WTC11 (cell line): ENCODE data around the gene SBF2. TPM values are rescaled to one million over a fixed set of nuclear protein-coding genes. Genes with fewer than 3 reads are reported as not detected.

Experiments used
- ATAC-seq: fragments of 200-7000 bp; cut with Tn5 transposase; 2 replicates; pipeline ENCODE4 v1.10.0; 2021; ENCODE audit warnings: mild to moderate bottlenecking, moderate library complexity
- CTCF ChIA-PET: fragments of 300-600 bp; sonication (Branson Sonifier 250); formaldehyde crosslinking; loops from one replicate; lab custom pipeline; 2021; ENCODE audit warnings: antibody characterized with exemption; lab: Charles Lee
- POLR2A ChIA-PET: fragments of 350-600 bp; sonication (Branson Sonifier 250); formaldehyde crosslinking; loops from one replicate; lab custom pipeline; 2021; ENCODE audit warnings: antibody characterized with exemption; lab: Charles Lee
- DNase-seq: peaks from one replicate; pipeline ENCODE4 v3.0.0; 2021; ENCODE audit warnings: low spot score
- H3K27ac Mint-ChIP-seq: 2 replicates; pipeline ENCODE4 v1.8.0; 2021; ENCODE audit warnings: mixed read lengths
- H3K27me3 Mint-ChIP-seq: 2 replicates; pipeline ENCODE4 v1.8.0; 2021; ENCODE audit warnings: low read depth, mild to moderate bottlenecking, moderate library complexity, mixed read lengths
- H3K36me3 Mint-ChIP-seq: 2 replicates; pipeline ENCODE4 v1.8.0; 2021; ENCODE audit warnings: mixed read lengths
- H3K4me1 Mint-ChIP-seq: 2 replicates; pipeline ENCODE4 v1.8.0; 2022; ENCODE audit warnings: mixed read lengths
- H3K4me3 Mint-ChIP-seq: 2 replicates; pipeline ENCODE4 v1.8.0; 2021; ENCODE audit warnings: mild to moderate bottlenecking, moderate library complexity, mixed read lengths
- H3K9me3 Mint-ChIP-seq: 2 replicates; pipeline ENCODE4 v1.8.0; 2021; ENCODE audit warnings: mixed read lengths
- FOXK1 ChIP-seq: sonication (generic); formaldehyde crosslinking; IDR thresholded peaks from 2 replicates; pipeline ENCODE4 v1.8.0; 2022; ENCODE audit warnings: mild to moderate bottlenecking, moderate library complexity, missing genetic modification reagents
- GRHL2 ChIP-seq: fragments of 250-450 bp; sonication (Bioruptor Pico); IDR thresholded peaks from 2 replicates; pipeline ENCODE4 v1.8.0; 2022; ENCODE audit warnings: mild to moderate bottlenecking, moderate library complexity; ENCODE audit not compliant: insufficient replicate concordance, severe bottlenecking
- IRF2 ChIP-seq: sonication (generic); formaldehyde crosslinking; IDR thresholded peaks from 2 replicates; pipeline ENCODE4 v1.8.0; 2022; ENCODE audit warnings: low read depth, missing genetic modification reagents, borderline replicate concordance
- JAZF1 ChIP-seq: fragments of 250-450 bp; sonication (Bioruptor Pico); IDR thresholded peaks from 2 replicates; pipeline ENCODE4 v1.9.0; 2021; ENCODE audit warnings: moderate library complexity, mild to moderate bottlenecking, inconsistent platforms
- PRRX2 ChIP-seq: fragments of 250-450 bp; sonication (Bioruptor Pico); IDR thresholded peaks from 2 replicates; pipeline ENCODE4 v1.8.0; 2021; ENCODE audit warnings: mild to moderate bottlenecking
- ZBTB21 ChIP-seq: sonication (generic); formaldehyde crosslinking; IDR thresholded peaks from 2 replicates; pipeline ENCODE4 v1.8.1; 2023; ENCODE audit warnings: mild to moderate bottlenecking, missing genetic modification reagents, borderline replicate concordance
- total RNA-seq: library from RNA; stranded (reverse); gene quantifications from 3 replicates; pipeline ENCODE4 v1.2.3, GENCODE V29; 2021
- TF ChIP-seq, protein P1 (sequence below): fragments of 250-450 bp; sonication (Bioruptor Pico); IDR thresholded peaks from 2 replicates; pipeline ENCODE4 v1.9.0; 2021; ENCODE audit warnings: mild to moderate bottlenecking, borderline replicate concordance
- TF ChIP-seq, protein P2 (sequence below): sonication (generic); formaldehyde crosslinking; IDR thresholded peaks from 2 replicates; pipeline ENCODE4 v1.8.0; 2023; ENCODE audit warnings: missing genetic modification reagents, mild to moderate bottlenecking, borderline replicate concordance
- TF ChIP-seq, protein P3 (sequence below): sonication (generic); formaldehyde crosslinking; IDR thresholded peaks from 2 replicates; pipeline ENCODE4 v1.8.0; 2022; ENCODE audit warnings: mild to moderate bottlenecking, missing genetic modification reagents
- TF ChIP-seq, protein P4 (sequence below): sonication (generic); formaldehyde crosslinking; IDR thresholded peaks from 2 replicates; pipeline ENCODE4 v1.8.0; 2022; ENCODE audit warnings: mild to moderate bottlenecking, missing genetic modification reagents
- TF ChIP-seq, protein P5 (sequence below): sonication (generic); formaldehyde crosslinking; IDR thresholded peaks from 2 replicates; pipeline ENCODE4 v1.8.0; 2022; ENCODE audit warnings: mild to moderate bottlenecking, missing genetic modification reagents
- TF ChIP-seq, protein P6 (sequence below): fragments of 200-600 bp; IDR thresholded peaks from 2 replicates; pipeline ENCODE4 v1.8.0; 2022; ENCODE audit warnings: antibody characterized with exemption
- TF ChIP-seq, protein P7 (sequence below): sonication (generic); formaldehyde crosslinking; IDR thresholded peaks from 2 replicates; pipeline ENCODE4 v1.8.1; 2023; ENCODE audit warnings: mild to moderate bottlenecking, missing genetic modification reagents

The SBF2 gene
- total RNA-seq, 1 experiment from 2014 or later, result 47.6 TPM

DNA sequence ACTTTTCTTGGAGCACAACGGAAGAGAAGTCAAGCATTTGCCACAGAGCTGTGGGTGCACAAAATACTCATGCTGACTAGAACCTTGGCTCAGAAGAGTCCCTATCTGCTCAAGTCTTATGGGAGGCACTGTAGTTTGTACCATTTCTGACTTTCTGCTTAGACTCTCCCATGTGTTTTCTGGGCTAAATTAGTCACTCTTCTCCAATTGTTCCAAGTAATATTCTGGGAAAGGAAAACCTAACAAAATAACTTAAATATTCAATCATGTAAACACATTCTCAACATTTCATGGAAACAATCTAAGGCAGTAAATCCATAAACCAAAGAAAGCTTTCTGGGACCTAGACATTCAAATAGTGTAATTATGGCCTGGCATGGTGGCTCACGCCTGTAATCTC lies 409.4 kb downstream of the SBF2 start (continued):
- TF ChIP-seq, protein P1, sequence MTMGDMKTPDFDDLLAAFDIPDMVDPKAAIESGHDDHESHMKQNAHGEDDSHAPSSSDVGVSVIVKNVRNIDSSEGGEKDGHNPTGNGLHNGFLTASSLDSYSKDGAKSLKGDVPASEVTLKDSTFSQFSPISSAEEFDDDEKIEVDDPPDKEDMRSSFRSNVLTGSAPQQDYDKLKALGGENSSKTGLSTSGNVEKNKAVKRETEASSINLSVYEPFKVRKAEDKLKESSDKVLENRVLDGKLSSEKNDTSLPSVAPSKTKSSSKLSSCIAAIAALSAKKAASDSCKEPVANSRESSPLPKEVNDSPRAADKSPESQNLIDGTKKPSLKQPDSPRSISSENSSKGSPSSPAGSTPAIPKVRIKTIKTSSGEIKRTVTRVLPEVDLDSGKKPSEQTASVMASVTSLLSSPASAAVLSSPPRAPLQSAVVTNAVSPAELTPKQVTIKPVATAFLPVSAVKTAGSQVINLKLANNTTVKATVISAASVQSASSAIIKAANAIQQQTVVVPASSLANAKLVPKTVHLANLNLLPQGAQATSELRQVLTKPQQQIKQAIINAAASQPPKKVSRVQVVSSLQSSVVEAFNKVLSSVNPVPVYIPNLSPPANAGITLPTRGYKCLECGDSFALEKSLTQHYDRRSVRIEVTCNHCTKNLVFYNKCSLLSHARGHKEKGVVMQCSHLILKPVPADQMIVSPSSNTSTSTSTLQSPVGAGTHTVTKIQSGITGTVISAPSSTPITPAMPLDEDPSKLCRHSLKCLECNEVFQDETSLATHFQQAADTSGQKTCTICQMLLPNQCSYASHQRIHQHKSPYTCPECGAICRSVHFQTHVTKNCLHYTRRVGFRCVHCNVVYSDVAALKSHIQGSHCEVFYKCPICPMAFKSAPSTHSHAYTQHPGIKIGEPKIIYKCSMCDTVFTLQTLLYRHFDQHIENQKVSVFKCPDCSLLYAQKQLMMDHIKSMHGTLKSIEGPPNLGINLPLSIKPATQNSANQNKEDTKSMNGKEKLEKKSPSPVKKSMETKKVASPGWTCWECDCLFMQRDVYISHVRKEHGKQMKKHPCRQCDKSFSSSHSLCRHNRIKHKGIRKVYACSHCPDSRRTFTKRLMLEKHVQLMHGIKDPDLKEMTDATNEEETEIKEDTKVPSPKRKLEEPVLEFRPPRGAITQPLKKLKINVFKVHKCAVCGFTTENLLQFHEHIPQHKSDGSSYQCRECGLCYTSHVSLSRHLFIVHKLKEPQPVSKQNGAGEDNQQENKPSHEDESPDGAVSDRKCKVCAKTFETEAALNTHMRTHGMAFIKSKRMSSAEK (CRISPR knock-in tag), result no peak
- TF ChIP-seq, protein P2, sequence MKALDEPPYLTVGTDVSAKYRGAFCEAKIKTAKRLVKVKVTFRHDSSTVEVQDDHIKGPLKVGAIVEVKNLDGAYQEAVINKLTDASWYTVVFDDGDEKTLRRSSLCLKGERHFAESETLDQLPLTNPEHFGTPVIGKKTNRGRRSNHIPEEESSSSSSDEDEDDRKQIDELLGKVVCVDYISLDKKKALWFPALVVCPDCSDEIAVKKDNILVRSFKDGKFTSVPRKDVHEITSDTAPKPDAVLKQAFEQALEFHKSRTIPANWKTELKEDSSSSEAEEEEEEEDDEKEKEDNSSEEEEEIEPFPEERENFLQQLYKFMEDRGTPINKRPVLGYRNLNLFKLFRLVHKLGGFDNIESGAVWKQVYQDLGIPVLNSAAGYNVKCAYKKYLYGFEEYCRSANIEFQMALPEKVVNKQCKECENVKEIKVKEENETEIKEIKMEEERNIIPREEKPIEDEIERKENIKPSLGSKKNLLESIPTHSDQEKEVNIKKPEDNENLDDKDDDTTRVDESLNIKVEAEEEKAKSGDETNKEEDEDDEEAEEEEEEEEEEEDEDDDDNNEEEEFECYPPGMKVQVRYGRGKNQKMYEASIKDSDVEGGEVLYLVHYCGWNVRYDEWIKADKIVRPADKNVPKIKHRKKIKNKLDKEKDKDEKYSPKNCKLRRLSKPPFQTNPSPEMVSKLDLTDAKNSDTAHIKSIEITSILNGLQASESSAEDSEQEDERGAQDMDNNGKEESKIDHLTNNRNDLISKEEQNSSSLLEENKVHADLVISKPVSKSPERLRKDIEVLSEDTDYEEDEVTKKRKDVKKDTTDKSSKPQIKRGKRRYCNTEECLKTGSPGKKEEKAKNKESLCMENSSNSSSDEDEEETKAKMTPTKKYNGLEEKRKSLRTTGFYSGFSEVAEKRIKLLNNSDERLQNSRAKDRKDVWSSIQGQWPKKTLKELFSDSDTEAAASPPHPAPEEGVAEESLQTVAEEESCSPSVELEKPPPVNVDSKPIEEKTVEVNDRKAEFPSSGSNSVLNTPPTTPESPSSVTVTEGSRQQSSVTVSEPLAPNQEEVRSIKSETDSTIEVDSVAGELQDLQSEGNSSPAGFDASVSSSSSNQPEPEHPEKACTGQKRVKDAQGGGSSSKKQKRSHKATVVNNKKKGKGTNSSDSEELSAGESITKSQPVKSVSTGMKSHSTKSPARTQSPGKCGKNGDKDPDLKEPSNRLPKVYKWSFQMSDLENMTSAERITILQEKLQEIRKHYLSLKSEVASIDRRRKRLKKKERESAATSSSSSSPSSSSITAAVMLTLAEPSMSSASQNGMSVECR (CRISPR knock-in tag), result no peak
- TF ChIP-seq, protein P3, sequence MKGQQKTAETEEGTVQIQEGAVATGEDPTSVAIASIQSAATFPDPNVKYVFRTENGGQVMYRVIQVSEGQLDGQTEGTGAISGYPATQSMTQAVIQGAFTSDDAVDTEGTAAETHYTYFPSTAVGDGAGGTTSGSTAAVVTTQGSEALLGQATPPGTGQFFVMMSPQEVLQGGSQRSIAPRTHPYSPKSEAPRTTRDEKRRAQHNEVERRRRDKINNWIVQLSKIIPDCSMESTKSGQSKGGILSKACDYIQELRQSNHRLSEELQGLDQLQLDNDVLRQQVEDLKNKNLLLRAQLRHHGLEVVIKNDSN (CRISPR knock-in tag), result no peak
- no peak for TF ChIP-seq PRRX2
- no peak for TF ChIP-seq FOXK1
- no peak for TF ChIP-seq IRF2
- no peak for TF ChIP-seq ZBTB21
- TF ChIP-seq JAZF1 (CRISPR knock-in tag), result no peak
- TF ChIP-seq, protein P4, sequence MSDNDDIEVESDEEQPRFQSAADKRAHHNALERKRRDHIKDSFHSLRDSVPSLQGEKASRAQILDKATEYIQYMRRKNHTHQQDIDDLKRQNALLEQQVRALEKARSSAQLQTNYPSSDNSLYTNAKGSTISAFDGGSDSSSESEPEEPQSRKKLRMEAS, result no peak
- TF ChIP-seq, protein P5, sequence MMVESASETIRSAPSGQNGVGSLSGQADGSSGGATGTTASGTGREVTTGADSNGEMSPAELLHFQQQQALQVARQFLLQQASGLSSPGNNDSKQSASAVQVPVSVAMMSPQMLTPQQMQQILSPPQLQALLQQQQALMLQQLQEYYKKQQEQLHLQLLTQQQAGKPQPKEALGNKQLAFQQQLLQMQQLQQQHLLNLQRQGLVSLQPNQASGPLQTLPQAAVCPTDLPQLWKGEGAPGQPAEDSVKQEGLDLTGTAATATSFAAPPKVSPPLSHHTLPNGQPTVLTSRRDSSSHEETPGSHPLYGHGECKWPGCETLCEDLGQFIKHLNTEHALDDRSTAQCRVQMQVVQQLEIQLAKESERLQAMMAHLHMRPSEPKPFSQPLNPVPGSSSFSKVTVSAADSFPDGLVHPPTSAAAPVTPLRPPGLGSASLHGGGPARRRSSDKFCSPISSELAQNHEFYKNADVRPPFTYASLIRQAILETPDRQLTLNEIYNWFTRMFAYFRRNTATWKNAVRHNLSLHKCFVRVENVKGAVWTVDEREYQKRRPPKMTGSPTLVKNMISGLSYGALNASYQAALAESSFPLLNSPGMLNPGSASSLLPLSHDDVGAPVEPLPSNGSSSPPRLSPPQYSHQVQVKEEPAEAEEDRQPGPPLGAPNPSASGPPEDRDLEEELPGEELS, result no peak
- TF ChIP-seq, all 79 proteins: peak for 0

DNA sequence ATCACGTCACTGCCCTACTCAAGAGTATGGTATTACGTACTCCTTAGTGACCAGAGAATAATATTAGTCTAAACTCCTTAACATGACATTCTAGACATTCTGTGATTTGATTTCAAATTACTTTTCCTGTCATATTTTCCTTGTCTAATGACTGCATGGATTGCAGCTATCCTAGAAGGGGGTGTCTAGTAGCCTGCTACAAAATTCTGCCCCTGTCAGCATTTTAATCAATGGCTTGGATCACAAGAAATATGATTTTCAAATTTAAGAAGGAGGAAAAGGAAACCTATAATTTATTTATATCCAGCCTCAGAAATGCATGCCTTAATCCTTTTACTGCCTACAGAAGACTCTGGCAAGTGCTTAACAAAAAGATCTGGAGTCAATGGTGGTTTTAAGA lies 413.4 kb downstream of the SBF2 start:
- no peak overlapping the region for H3K4me3 Mint-ChIP-seq
- no peak overlapping the region for H3K27ac Mint-ChIP-seq
- TF ChIP-seq, protein P6, sequence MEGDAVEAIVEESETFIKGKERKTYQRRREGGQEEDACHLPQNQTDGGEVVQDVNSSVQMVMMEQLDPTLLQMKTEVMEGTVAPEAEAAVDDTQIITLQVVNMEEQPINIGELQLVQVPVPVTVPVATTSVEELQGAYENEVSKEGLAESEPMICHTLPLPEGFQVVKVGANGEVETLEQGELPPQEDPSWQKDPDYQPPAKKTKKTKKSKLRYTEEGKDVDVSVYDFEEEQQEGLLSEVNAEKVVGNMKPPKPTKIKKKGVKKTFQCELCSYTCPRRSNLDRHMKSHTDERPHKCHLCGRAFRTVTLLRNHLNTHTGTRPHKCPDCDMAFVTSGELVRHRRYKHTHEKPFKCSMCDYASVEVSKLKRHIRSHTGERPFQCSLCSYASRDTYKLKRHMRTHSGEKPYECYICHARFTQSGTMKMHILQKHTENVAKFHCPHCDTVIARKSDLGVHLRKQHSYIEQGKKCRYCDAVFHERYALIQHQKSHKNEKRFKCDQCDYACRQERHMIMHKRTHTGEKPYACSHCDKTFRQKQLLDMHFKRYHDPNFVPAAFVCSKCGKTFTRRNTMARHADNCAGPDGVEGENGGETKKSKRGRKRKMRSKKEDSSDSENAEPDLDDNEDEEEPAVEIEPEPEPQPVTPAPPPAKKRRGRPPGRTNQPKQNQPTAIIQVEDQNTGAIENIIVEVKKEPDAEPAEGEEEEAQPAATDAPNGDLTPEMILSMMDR, result no peak
- no peak for TF ChIP-seq GRHL2 (CRISPR knock-in tag)
- TF ChIP-seq, protein P7, sequence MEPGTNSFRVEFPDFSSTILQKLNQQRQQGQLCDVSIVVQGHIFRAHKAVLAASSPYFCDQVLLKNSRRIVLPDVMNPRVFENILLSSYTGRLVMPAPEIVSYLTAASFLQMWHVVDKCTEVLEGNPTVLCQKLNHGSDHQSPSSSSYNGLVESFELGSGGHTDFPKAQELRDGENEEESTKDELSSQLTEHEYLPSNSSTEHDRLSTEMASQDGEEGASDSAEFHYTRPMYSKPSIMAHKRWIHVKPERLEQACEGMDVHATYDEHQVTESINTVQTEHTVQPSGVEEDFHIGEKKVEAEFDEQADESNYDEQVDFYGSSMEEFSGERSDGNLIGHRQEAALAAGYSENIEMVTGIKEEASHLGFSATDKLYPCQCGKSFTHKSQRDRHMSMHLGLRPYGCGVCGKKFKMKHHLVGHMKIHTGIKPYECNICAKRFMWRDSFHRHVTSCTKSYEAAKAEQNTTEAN (CRISPR knock-in tag), result no peak
- TF ChIP-seq, all 79 proteins: peak for 0
- ATAC-seq, result no peak
- CTCF ChIA-PET, result no interaction called here
- Mint-ChIP-seq H3K36me3 (peaks cover 5% of the 10 kb centered on the region; the same call in 1 of the 2 replicates), H3K9me3 (no peaks in the 10 kb centered on the region; the same call in 1 of the 2 replicates), H3K4me1 (peaks cover 15% of the 10 kb centered on the region), H3K27me3 (no peaks in the 10 kb centered on the region; the same call in 1 of the 2 replicates)
- DNase-seq, result no peak
- POLR2A ChIA-PET, result no interaction called here
